ENCODE data around the gene MPST.

GRCh38 chr22:37057796-37058510, 38.4 kb downstream of the MPST start:
- TF ChIP-seq ELF4 (IDR thresholded peaks at IDR 0.05) (no peak), NFRKB (IDR thresholded peaks at IDR 0.05) (no peak), SP1 (IDR thresholded peaks at IDR 0.05) (no peak), FOXA1 (IDR thresholded peaks at IDR 0.05) (no peak), HDGF (IDR thresholded peaks at IDR 0.05; ENCODE audit: borderline replicate concordance) (no peak), PKNOX1 (IDR thresholded peaks at IDR 0.05) (no peak), CTBP1 (IDR thresholded peaks at IDR 0.05; ENCODE audit: borderline replicate concordance) (no peak), FOXK2 (IDR thresholded peaks at IDR 0.05) (no peak), FOXM1 (IDR thresholded peaks at IDR 0.05; ENCODE audit: borderline replicate concordance) (no peak), BHLHE40 (IDR thresholded peaks at IDR 0.05; ENCODE audit: borderline replicate concordance) (no peak)
